ENCODE measurements around the gene DHX35.
"Not testable (repeated sequence)": the region's sequence is repeated elsewhere in the genome, so short reads cannot be mapped to it uniquely, and the experiment has no call there.

DNA sequence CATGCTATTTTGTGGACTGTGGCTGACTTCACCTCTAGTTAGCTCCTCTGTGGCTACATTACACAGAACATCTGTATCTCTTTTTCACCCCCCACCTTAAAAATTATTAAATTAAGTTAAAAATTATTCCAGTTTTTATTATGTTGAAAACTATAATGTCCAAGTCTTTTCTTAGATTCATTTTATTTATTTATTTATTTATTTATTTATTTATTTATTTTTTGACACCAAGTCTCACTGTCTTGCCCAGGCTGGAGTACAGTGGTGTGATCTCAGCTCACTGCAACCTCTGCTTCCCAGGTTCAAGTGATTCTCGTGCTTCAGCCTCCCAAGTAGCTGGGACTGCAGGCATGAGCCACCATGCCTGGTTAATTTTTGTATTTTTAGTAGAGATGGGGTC is 34.7 kb downstream of the DHX35 start:
- not testable (repeated sequence) for TF ChIP-seq POLR2A, CTCF (IDR thresholded peaks at IDR 0.05)
